Activated CD4-positive, alpha-beta T cell treated with anti-CD3 and anti-CD28 coated beads for 24 hours (primary cell): ENCODE results near the gene PLCH1.

ENCODE experiments used
- DNase-seq, 2 donors: peaks; one replicate each; pipeline ENCODE4 v3.0.0-alpha.2; 2020; ENCODE audit warnings: low read depth in 2 of 2

The PLCH1 gene

GRCh38 chr3:155385896-155386625 is 358.8 kb downstream of the PLCH1 start:
- DNase-seq = no peak

DNA sequence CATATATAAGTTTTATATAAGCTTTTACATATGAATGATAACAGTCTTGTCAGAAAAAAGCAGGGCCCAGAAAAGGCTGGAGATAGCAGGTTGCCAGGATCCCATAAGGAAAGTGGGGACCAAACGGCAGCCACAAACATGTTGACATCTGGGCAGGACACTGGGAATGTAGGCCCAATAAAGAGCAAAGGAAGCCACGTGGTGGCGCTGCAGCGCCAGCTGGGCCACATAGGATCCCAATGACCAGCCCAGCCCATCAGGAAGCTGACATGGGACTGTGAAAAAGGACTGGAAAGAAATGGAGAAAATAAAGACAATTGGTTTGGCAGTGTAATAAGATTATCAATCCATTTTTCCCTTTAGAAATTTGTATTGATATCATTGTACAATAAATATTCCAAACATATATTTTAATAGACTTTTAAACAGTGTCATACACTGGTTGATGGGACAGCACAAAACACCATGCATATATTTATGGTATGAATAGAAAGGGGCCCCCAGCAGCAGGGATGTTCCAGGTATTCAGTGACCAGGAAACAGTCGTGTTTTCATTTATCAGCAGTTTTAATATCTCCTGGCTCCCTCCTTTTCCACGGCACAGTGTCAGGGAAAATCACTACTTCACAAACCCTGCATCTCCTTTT is 362.4 kb downstream of the PLCH1 start:
- DNase-seq = no peak

DNA sequence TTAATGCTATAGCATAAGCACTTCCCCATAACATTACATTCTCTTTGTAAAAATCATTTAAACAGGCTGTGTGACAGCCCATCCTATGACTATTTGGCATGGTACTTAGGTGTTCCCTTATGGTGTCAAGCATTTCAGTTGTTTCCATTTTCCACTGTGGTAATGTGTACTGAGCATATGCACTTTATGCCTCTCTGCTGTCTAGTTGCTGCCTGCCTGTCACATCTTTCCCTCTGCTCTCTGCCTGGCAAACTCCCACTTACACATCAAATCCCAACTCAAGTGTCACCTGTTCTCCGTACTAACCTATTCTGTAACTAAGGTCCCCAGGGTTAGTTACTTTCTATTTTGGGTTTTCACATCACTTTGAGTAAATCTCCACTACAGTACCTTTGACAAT is 367.0 kb downstream of the PLCH1 start:
- no peak for DNase-seq

- no peak for DNase-seq
Observed at GRCh38 chr3:155377071-155377470, 367.8 kb downstream of the PLCH1 start.

DNA sequence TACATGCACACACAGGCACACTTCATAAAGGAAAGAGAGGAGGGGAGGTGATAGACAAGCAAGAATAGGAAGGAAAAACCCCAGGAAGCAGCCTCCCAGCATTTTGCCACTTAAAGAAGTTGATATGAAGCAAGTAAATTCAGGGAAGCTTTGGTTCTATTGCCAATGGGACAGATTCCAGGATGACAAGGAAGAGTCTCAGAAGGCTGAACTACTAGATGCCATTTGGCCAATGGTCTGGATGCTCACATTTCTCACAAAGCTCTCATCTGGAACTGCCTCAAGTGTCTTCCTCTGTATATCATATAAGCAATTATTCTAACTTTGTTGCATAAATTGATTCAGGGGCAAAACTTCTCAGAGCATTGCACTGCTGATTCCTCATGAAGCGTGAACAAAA is 372.6 kb downstream of the PLCH1 start:
- no peak for DNase-seq

DNA sequence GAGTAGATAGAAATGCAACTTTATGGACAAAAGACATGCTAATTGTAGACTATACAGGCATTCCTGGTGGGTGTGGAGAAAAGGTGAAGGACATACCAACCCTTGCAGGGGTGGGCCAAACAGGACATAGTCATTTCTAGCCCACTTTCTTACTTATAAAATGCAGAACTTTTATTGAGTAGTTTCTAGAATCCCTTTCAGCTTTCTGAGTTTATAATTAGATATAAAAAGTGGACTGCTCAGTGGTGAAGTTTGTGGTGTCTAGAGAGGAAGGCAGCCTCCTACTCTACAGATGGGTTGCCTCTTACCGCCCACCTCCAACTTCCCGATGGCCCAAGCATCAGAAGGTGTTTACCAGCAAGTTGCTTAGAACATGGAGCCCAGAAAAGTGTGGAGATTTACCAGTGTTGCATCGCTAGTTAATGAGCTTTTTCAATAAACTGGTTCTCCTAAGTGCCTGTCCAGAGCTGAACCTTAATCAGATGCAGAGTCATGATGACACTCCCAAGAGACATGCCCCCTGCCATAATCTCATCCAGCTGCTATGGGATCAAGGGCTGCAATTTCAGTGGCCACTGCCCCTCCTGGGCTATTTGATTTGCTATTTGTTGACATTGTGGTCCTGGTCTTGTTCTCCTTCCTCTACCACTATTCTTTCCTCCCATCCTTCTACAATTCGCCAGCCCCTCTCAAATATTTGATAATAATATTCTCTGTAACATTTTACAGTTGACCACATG is 373.9 kb downstream of the PLCH1 start:
- DNase-seq = no peak

DNA sequence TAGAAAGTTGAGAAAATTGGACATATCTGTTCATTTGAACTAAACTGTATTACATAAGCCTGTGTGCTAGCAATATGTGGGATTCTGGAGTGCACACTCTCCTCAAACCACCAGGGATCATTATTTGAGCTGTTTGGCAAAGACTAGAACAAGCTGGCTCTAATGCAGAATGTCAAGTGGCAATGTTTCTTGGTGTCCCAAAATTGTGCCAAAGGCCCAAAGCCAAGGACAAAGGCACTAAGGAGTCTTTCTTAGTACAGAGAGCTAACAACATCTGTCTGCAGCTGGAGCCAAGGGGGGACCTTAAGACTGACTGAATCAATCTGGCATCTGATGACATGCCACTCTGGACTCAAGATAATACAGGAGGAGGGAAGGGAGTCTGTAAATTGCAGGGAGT is 374.7 kb downstream of the PLCH1 start:
- no peak for DNase-seq

- DNase-seq = no peak
Observed at GRCh38 chr3:155369735-155370134, 375.1 kb downstream of the PLCH1 start.

DNA sequence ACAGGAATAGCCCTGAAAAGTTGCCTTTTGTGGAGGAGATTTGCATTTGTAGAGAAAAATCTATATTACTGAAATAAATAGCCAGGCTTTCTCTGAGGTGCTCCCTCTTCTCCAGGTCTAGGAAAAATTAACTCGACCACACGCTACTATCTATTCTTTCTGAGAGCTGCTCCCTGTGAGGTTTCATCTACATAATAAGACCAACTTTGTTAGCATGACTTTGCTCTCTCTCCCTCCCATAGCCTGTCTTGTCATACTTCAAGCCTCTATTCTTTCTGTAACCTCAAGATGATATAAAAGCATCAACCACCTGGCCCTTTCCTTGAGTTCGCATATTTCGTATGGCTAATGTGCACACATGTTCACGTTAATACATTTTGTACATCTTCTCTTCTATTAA is 375.6 kb downstream of the PLCH1 start:
- no peak for DNase-seq

DNA sequence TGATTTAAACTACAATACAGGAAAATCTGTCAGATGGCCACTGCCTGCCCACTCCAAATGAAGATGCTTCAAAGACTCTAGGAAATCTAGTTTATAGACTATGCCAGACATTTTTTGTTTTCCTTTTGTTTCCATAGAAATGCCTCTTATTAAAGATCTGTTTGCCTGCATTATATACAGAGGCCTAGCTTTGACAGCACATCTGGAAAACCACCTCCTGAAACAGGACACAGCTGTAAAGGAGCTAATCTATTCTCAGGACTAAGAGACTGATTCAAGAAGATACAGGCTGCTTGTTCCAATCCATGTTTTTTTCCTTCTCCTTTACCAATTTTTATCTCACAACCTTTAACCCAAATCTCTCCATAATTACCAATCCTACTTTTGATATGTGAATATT is 376.1 kb downstream of the PLCH1 start:
- no peak for DNase-seq

DNA sequence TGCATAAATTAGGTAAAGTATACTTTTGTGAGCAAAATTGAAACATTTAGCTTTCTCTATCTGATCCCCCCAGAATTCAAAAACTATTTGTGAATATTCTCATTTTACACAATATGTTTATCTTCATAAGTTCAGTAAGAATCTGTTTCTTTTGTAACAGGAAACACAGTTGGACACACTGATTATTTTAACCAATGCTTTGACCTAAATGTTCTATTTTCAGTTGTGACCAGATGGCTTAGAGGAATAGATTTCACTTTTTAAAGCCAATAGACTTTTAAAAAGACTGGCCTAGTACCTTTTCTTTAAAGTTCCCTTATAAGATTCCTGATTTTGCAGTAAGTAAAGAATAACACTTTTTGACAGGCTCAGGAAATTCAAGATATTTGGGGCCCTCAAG is 377.4 kb downstream of the PLCH1 start:
- no peak for DNase-seq

GRCh38 chr3:155365178-155365783 is 379.6 kb downstream of the PLCH1 start:
- DNase-seq = no peak

DNA sequence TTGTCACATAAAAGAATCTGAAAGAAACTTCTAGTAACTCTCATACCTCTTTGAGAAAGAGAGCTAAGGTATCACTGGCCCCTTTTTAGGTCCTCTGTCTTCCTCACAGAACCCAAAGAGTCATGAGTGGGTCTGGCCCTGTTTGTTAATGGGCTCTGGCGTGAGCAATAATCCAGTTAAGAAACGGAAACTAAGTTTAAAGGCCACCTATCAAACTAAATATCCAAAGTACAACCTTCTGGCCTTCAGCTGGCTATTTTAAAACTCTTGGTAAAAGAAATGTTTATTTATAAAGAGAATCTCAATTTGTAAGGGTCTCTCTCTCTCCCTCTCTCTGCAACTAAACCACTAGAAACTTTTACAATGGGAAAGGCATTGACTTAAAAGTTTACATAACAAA is 380.4 kb downstream of the PLCH1 start:
- no peak for DNase-seq

- DNase-seq = no peak
Observed at GRCh38 chr3:155363690-155364070, 381.2 kb downstream of the PLCH1 start.

DNA sequence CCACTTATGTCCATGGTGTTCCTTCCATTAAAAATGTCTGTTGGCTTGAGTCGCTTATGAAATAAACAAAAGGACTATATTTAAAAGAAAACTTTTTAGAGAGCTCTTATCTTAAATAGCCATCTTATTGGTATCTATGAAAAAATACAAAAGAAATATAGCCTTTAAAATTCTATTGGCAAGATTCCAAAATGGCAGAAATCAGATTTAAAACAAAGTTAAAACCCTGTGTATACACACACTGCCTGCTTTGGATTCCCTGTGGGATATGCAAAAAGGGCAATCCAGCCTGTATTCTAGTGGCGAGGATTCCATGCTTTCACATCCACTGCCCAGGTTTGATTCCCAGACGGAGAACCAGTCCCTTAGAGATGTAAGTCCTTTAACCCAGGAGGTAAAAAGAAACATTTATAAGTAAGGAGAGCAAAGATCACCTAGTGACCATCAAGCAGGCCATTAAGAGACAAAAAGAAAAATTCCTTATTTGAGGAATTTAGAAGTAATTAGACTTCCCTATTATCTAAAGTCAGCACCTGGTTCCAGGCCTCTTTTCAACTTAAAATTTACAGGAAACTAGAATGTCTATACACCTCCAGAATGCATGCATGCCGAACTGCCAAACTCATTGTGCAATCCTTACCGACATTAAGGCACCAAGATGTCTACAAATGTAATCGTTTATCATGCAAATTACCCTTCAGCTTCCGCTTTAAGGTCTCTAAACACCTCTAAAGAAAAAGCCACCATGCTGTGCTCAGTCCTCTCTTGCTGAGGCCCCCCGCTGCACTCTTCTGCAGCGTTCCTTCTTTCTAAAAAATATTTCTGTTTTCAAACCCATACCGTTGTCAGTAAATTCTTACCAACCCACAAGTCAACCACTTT is 381.8 kb downstream of the PLCH1 start:
- DNase-seq = no peak

DNA sequence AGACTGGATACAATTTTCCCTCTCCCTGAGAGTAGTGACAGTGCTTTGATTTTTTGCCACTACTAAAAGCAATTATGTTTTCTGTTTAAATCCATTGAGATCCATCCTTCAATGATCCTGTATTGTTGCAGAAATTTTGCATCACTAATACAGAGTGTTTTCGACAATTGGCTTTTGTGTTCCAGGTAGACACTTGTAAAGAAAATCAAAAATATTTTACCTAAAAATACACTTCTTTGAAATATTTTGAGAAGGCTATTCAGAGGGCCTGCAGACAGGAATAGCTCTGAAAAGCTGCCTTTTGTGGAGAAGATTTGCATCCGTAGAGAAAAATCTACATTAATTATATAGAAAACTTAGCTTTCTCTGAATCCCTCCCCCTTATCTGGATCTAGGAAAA is 384.6 kb downstream of the PLCH1 start:
- no peak for DNase-seq

DNA sequence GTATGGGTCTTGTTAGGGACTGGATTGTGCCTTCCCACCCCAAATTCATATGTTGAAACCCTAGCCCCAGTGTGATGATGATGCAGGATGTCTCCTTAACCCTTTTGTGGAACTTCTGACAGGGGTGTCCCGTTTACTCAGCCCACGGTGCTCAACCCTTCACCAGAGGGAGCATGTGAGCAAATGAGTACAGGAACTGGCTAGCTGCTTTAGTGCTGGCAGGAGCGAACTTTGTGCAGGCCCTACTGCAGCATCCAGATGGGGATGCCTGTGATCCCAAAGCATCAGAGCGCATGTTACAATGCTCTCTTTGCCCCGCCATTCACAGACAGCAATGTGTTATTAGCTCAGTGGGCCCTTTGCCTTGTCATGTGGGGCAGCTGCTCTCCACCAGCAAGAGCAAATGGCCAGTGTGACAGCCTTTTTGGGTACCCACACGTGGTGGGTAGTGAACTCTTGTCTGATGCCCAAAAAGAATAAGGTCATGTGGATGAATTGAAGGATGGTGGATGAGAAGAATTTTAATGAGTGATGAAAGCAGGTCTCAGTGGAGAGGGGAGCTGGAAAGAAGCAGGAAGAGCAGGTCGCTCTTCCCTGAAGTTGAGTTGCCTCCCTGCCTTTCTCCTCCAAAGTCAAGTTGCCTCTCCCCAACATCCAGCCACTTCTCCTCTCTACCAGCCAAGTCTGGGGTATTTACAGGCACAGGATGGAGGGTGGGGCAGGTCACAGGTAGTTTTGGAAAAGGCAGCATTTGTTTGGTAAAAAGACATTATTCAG is 388.1 kb downstream of the PLCH1 start:
- no peak for DNase-seq

- DNase-seq = no peak
Observed at GRCh38 chr3:155354658-155355057, 390.2 kb downstream of the PLCH1 start.

DNA sequence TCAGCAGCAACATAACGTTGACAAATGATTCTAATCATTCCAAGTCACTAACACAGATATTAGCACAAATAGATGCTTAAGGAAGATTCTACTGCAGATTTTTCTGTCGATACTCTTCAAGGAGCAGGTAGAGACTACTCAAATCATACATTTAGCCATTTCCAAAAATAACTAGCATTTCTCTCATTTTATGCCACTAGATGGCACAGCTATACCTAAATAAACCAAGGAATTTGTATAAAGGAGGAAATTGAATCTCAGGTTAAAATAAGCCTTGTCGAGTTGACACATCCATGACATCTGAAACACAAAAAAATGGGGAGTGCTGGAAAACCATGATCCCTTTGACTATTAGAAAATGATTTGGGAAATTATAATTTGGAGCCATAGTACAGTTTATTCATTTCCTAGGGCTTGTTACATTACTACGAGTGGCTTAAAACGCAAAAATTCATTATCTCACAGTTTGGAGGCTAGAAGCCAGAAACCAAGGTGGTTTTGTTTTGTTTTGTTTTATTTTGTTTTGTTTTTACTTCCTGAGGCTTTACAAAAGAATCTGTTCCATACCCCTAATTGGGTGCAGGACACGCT is 391.9 kb downstream of the PLCH1 start:
- no peak for DNase-seq

- no peak for DNase-seq
Observed at GRCh38 chr3:155350571-155350970, 394.3 kb downstream of the PLCH1 start.
